Activated CD8-positive, alpha-beta T cell treated with anti-CD3 and anti-CD28 coated beads for 36 hours (primary cell): Measurements from ENCODE around the gene KRABD2.

Experiments used
- ATAC-seq: fragments of 200-7000 bp; cut with Tn5 transposase; one replicate; pipeline ENCODE4 v1.10.0; 2021; ENCODE audit warnings: mild to moderate bottlenecking, moderate library complexity
- CTCF ChIA-PET: fragments of 350-600 bp; sonication (Branson Sonifier 250); formaldehyde crosslinking; loops from one replicate; lab custom pipeline; 2021; ENCODE audit warnings: antibody characterized with exemption; lab: Charles Lee
- POLR2A ChIA-PET: fragments of 350-600 bp; sonication (Branson Sonifier 250); formaldehyde crosslinking; loops from one replicate; lab custom pipeline; 2021; ENCODE audit warnings: antibody characterized with exemption; lab: Charles Lee
- DNase-seq: peaks from one replicate; pipeline ENCODE4 v3.0.0-alpha.2; 2020
- H3K27ac Mint-ChIP-seq: one replicate; pipeline ENCODE4 v1.8.0; 2021; ENCODE audit warnings: mild to moderate bottlenecking, mixed read lengths
- H3K27me3 Mint-ChIP-seq: one replicate; pipeline ENCODE4 v1.8.0; 2021; ENCODE audit warnings: mixed read lengths
- H3K36me3 Mint-ChIP-seq: one replicate; pipeline ENCODE4 v1.8.0; 2021; ENCODE audit warnings: low read depth, mixed read lengths
- H3K4me1 Mint-ChIP-seq: one replicate; pipeline ENCODE4 v1.8.0; 2021; ENCODE audit warnings: low read depth, mixed read lengths
- H3K4me3 Mint-ChIP-seq: one replicate; pipeline ENCODE4 v1.8.0; 2021; ENCODE audit warnings: mild to moderate bottlenecking, moderate library complexity, mixed read lengths
- H3K9me3 Mint-ChIP-seq: one replicate; pipeline ENCODE4 v1.8.0; 2021; ENCODE audit warnings: mixed read lengths
- intact Hi-C: fragments of 100-400 bp; cut with micrococcal nuclease; formaldehyde crosslinking; loops from one replicate; pipeline ENCODE4 v1.10.0; 2022
- TF ChIP-seq, protein P1 (sequence below): fragments of 200-600 bp; IDR thresholded peaks from one replicate; pipeline ENCODE4 v1.8.0; 2022; ENCODE audit warnings: antibody characterized with exemption, mild to moderate bottlenecking

KRABD2 gene

DNA sequence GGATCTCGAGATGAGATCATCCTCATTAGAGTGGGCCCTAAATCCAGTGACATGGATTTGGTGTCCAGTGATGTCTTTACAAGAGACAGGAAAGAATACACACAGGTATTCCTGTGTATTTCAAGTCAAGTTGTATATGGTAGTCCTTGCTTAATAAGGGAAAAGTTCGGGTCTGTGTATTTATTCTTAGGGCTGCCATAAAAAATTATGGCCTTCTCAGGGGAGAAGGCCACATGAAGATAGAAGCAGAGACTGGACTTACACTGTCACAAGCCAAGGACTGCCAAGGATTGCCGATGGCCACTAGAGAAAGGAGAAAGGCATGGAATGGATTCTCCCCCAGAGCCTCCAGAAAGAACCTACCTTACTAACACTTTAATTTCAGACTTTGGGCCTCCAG lies 8.3 kb downstream of the KRABD2 start:
- CTCF ChIA-PET, result no interaction called here
- H3K27me3 Mint-ChIP-seq, result no peaks in the 10 kb centered on the region
- intact Hi-C loops, result no loop called here

DNA sequence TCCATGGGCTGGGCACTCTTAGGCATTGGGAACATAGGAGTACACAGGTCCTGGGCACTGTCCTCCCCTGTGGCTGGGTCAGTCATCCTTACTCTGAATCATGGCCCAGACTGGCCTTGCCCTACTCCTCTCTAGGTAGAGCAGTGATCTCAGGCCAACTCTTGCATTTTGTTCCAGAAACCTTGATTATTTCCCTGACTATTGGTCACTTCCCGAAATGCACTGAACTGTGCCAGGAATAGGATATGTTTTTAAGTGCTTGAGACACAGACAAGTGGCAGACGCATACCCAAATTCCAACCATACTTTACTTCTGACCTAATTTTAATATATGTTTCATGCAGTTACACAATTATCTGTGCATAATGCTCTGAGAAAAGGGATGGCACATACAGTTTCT lies 10.3 kb downstream of the KRABD2 start:
- ChIA-PET POLR2A (interaction anchor here (0.6 to 1.0 kb wide), 2 partner anchors 8 to 10 kb away, joined by 3 to 4 read pairs; partner anchors contain the start of gene KRABD2), CTCF (no interaction called here)
- no peak for ATAC-seq
- Mint-ChIP-seq H3K4me3 (no peak overlapping the region), H3K9me3 (no peaks in the 10 kb centered on the region), H3K4me1 (no peaks in the 10 kb centered on the region), H3K36me3 (peaks cover 6% of the 10 kb centered on the region), H3K27me3 (no peaks in the 10 kb centered on the region), H3K27ac (no peak overlapping the region)
- intact Hi-C loops, result no loop called here
- TF ChIP-seq, protein P1, sequence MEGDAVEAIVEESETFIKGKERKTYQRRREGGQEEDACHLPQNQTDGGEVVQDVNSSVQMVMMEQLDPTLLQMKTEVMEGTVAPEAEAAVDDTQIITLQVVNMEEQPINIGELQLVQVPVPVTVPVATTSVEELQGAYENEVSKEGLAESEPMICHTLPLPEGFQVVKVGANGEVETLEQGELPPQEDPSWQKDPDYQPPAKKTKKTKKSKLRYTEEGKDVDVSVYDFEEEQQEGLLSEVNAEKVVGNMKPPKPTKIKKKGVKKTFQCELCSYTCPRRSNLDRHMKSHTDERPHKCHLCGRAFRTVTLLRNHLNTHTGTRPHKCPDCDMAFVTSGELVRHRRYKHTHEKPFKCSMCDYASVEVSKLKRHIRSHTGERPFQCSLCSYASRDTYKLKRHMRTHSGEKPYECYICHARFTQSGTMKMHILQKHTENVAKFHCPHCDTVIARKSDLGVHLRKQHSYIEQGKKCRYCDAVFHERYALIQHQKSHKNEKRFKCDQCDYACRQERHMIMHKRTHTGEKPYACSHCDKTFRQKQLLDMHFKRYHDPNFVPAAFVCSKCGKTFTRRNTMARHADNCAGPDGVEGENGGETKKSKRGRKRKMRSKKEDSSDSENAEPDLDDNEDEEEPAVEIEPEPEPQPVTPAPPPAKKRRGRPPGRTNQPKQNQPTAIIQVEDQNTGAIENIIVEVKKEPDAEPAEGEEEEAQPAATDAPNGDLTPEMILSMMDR, result no peak
- no peak for DNase-seq

More for the DNA sequence above, 8.3 kb downstream of the KRABD2 start:
- H3K4me3 Mint-ChIP-seq, result no peak overlapping the region
- no peak overlapping the region for H3K27ac Mint-ChIP-seq
- no peaks in the 10 kb centered on the region for H3K4me1 Mint-ChIP-seq
- ATAC-seq (no peak), DNase-seq (no peak)
- peaks cover 6% of the 10 kb centered on the region for H3K36me3 Mint-ChIP-seq
- POLR2A ChIA-PET, result interaction anchor here (2.0 kb wide), 1 partner anchor 10 kb away, joined by 5 read pairs; no protein-coding TSS in a partner anchor
- H3K9me3 Mint-ChIP-seq, result no peaks in the 10 kb centered on the region
- TF ChIP-seq, protein P1, result no peak

DNA sequence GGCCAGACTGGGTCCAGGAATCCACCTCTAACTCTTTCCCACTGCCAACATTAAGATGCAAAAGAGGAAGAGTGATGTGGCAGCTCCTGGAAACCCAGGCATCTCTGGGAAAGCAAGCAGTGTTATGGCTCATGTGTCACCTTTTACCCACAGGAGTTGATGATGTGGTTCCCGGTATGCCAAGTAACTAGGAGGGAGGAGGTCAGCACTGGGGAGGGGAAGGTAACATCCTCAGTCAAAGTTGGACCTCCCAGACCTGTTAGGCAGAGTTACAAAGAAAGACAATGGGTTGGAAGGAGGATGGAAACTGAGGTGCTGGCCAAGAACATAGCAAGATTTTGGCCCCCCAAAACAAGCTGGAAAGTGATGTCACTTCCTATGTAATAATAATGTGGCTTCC lies 11.4 kb downstream of the KRABD2 start:
- intact Hi-C loops, result no loop called here

DNA sequence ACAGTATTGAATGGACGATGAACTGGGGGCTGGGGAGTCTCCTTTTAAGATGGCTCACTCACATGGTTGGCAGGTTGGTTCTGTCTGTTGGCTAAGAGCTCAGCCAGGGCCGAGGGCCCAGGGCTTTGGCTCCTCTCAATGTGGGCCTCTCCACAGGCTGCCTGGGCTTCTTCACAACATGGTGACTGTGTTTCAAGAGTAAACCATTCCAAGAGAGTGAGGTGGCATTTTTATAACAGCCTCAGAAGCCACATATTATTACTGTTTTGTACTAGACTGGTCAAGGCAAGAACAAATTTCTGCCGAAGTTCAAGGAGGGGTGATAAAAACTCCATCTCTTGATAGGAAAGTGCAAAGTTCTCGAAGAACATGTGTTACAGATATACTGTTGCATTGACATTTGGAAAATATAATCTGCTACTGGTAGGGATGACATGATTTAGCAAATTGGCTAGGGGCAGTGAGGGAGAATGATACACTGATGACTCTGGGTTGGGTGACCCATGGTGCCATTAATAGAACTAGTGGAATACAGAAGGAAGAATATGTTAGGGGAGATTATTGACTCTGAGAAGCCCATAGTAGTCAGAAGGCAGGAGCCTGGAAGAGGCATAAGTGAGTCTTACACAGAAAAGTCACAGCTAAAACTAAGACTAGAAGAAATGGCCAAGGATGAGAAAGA lies 13.7 kb downstream of the KRABD2 start:
- ATAC-seq, result no peak
- H3K27me3 Mint-ChIP-seq, result no peaks in the 10 kb centered on the region
- DNase-seq, result no peak
- TF ChIP-seq, protein P1, result no peak
- H3K4me1 Mint-ChIP-seq, result peaks cover 5% of the 10 kb centered on the region
- ChIA-PET CTCF (interaction anchor here (1.4 kb wide), 1 partner anchor 62 kb away, joined by 4 read pairs; no protein-coding TSS in a partner anchor), POLR2A (no interaction called here)
- no peaks in the 10 kb centered on the region for H3K9me3 Mint-ChIP-seq
- H3K36me3 Mint-ChIP-seq, result no peaks in the 10 kb centered on the region
- no peak overlapping the region for H3K27ac Mint-ChIP-seq
- no peak overlapping the region for H3K4me3 Mint-ChIP-seq
- intact Hi-C loops, result no loop called here

More for the DNA sequence above, 11.4 kb downstream of the KRABD2 start:
- TF ChIP-seq, protein P1, result no peak
- ChIA-PET POLR2A (interaction anchor here (1.0 kb wide), 1 partner anchor 11 kb away, joined by 4 read pairs; the partner anchor contains the start of gene KRABD2), CTCF (interaction anchor here (0.9 to 1.0 kb wide), 2 partner anchors 11 to 64 kb away, joined by 3 to 4 read pairs; partner anchors contain the start of gene KRABD2)
- H3K27ac Mint-ChIP-seq, result no peak overlapping the region
- no peaks in the 10 kb centered on the region for H3K27me3 Mint-ChIP-seq
- no peak overlapping the region for H3K4me3 Mint-ChIP-seq
- DNase-seq, result no peak
- H3K36me3 Mint-ChIP-seq, result peaks cover 6% of the 10 kb centered on the region
- no peaks in the 10 kb centered on the region for H3K9me3 Mint-ChIP-seq
- no peak for ATAC-seq
- H3K4me1 Mint-ChIP-seq, result no peaks in the 10 kb centered on the region

DNA sequence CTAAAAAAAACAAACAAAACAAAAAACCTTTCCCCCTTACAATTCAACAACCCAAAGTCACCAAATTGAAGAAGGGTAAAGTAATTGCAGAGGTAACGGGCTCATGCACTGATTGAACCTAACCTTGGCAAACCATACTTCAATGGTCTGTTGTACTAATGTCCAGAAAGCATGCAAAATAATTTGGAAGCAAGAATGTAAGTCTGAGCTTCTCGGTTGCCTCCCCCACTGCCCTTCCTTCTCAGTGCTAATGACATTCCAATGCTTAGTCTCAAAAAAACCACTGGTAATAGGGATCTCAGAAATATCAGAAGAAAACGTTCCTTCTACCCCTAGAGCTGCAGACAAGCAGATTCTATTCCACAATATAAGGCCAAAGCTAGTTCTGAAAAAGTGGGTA lies 15.8 kb downstream of the KRABD2 start:
- H3K27ac Mint-ChIP-seq, result no peak overlapping the region
- DNase-seq (no peak), ATAC-seq (no peak)
- H3K27me3 Mint-ChIP-seq, result no peaks in the 10 kb centered on the region
- intact Hi-C loops, result no loop called here
- peaks cover 5% of the 10 kb centered on the region for H3K4me1 Mint-ChIP-seq
- CTCF ChIA-PET, result interaction anchor here (1.1 to 1.2 kb wide), 2 partner anchors 60 to 242 kb away, joined by 3 read pairs; no protein-coding TSS in a partner anchor
- H3K9me3 Mint-ChIP-seq, result no peaks in the 10 kb centered on the region
- POLR2A ChIA-PET, result interaction anchor here (0.6 to 3.3 kb wide), 3 partner anchors 16 to 650 kb away, joined by 3 to 16 read pairs (median 4); partner anchors contain the start of gene KRABD2
- no peak overlapping the region for H3K4me3 Mint-ChIP-seq
- H3K36me3 Mint-ChIP-seq, result no peaks in the 10 kb centered on the region
- TF ChIP-seq, protein P1, result no peak
